Memory B cell (primary cell): ENCODE data around the gene STRBP.

Experiments used
- ATAC-seq: fragments of 150-1000 bp; cut with Tn5 transposase; 2 replicates; pipeline ENCODE4 v1.10.0; 2021; ENCODE audit warnings: low read depth, mild to moderate bottlenecking, moderate library complexity
- DNase-seq, 2 donors: peaks; one replicate each; pipeline ENCODE4 v3.0.0; 2022; ENCODE audit warnings: low spot score in 2 of 2
- H3K27ac Mint-ChIP-seq: one replicate; pipeline ENCODE4 v1.8.0; 2022; ENCODE audit warnings: mild to moderate bottlenecking, moderate library complexity, mixed read lengths
- H3K27me3 Mint-ChIP-seq: one replicate; pipeline ENCODE4 v1.8.0; 2022; ENCODE audit warnings: mixed read lengths
- H3K36me3 Mint-ChIP-seq: one replicate; pipeline ENCODE4 v1.8.0; 2022; ENCODE audit warnings: mild to moderate bottlenecking, mixed read lengths
- H3K4me1 Mint-ChIP-seq: one replicate; pipeline ENCODE4 v1.8.0; 2022; ENCODE audit warnings: mixed read lengths
- H3K4me3 Mint-ChIP-seq: one replicate; pipeline ENCODE4 v1.8.0; 2022; ENCODE audit warnings: mild to moderate bottlenecking, moderate library complexity, mixed read lengths
- H3K9me3 Mint-ChIP-seq: one replicate; pipeline ENCODE4 v1.8.0; 2022; ENCODE audit warnings: mixed read lengths

STRBP gene

DNA sequence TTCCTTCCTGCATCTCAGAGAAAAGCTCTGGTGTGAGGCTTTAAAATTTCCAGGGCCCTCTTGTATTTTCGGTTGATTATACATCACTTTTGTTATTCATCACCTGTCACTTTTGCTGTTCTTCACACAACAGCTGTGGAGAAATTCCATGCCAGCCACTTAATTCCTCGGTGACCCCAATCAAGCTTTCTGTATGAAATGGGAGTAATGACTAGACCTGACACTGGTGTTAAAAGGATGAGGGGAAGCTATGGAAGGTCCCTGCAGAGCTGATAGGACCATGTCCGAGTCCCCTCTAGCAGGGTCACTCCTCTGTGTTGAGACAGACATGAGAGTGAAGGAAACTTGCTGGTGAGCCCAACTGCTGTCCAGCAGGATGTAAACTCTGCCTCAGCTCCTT lies 175.2 kb downstream of the STRBP start:
- Mint-ChIP-seq H3K4me1 (peaks cover 44% of the 10 kb centered on the region), H3K27me3 (no peaks in the 10 kb centered on the region), H3K9me3 (no peaks in the 10 kb centered on the region), H3K36me3 (peaks cover 9% of the 10 kb centered on the region), H3K4me3 (no peak overlapping the region), H3K27ac (peak overlapping the region; percentile 38)
- DNase-seq, result no peak
- ATAC-seq, result no peak

DNA sequence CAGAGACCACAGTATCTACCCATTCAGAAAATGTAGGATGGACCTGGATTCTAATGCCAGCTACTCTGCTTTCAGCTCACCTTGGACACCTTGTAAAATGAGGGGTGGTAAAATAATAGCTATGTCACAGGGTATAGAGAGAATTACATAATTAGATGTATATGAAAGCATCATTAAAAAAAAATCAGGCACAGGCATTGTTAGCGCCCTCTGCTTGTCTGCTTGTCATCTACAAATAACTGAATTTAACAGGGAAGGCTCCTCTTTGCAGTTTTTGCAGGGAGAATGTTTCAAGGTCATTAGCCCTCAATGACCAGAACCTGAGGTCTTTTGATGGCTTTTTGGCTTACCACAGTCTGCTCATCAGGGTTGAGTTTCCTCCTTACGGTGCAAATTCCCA lies 176.9 kb downstream of the STRBP start:
- Mint-ChIP-seq H3K27ac (peak overlapping the region; percentile 33), H3K27me3 (no peaks in the 10 kb centered on the region), H3K9me3 (no peaks in the 10 kb centered on the region), H3K4me3 (no peak overlapping the region), H3K36me3 (peaks cover 4% of the 10 kb centered on the region), H3K4me1 (peaks cover 44% of the 10 kb centered on the region)
- no peak for ATAC-seq
- DNase-seq, result no peak

DNA sequence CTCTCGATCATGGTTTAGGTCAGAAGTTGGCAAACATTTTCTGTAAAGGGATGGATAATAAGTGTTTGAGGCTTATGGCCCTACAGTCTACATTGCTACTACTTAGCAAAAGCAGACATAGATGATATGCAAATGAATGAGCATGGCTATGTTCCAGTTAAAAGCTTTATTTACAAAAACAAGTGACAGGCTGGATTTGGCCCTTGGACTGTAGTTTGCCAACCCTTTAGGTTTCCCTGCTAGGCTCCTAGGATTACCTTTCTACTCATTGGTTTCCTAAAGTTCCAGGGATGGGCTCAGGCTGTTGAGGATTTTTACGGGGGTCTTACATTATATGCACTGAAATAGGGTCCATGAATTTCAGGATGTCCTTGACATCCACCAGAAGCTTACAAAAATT lies 177.4 kb downstream of the STRBP start:
- peaks cover 45% of the 10 kb centered on the region for H3K4me1 Mint-ChIP-seq
- H3K9me3 Mint-ChIP-seq, result no peaks in the 10 kb centered on the region
- no peaks in the 10 kb centered on the region for H3K27me3 Mint-ChIP-seq
- no peak overlapping the region for H3K4me3 Mint-ChIP-seq
- ATAC-seq, result no peak
- H3K27ac Mint-ChIP-seq, result peak overlapping the region; percentile 56
- H3K36me3 Mint-ChIP-seq, result peaks cover 6% of the 10 kb centered on the region
- no peak for DNase-seq

DNA sequence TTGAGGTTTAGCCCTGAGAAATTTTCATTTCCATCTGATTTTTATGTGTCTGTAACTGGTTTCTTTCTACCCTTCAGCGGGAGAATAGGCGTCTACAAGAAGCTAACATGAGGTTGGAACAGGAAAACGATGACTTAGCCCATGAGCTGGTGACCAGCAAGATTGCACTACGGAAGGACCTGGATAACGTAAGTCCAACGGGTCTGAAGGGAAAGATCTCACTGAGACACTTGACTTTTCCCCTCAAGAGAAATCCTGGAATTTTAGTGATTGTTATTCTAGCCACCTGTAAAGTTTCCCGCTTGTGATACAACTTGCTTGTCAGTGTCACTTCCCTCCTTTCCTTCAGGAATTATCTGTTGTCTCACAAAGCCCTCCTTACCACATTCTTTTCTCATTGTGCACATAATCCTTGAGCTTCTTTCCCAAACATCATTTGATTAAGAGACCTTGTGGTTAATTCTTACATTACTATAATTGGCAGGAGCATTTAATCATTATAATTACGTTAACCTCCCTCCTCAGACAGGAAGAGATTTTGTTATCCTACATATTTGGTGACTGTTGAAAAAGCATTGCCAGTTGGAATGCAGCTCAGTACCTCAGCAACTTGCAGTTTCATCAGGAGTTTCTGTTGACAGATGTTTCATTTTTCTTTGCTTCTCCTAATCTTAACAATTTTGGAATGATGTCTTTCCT lies 178.0 kb downstream of the STRBP start:
- Mint-ChIP-seq H3K36me3 (peaks cover 7% of the 10 kb centered on the region), H3K4me3 (peak overlapping the region; percentile 11), H3K9me3 (no peaks in the 10 kb centered on the region), H3K27ac (peak overlapping the region; percentile 56), H3K4me1 (peaks cover 44% of the 10 kb centered on the region), H3K27me3 (no peaks in the 10 kb centered on the region)
- ATAC-seq (no peak), DNase-seq (no peak)

DNA sequence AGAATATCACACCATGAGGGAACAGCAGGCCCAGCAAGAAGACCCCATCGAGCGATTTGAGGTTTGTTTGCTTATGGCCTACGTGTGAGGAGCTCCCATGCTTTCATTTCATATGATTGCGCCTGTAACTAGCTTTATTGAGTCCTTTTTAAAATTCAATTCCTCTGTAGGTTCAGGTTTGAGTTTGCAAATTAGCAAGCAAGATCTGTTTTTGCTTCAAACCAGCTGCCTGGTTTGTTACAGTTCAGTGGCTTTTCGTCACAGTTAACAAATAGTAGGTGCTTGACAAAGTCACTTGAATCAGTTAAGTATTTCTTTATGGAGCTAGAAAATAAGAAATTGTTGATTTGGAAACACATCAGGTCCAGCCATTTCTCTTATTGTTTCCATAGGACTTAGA lies 178.6 kb downstream of the STRBP start:
- peak; percentile 82 for ATAC-seq
- H3K4me1 Mint-ChIP-seq, result peaks cover 43% of the 10 kb centered on the region
- peaks cover 9% of the 10 kb centered on the region for H3K36me3 Mint-ChIP-seq
- H3K27ac Mint-ChIP-seq, result peak overlapping the region; percentile 56
- H3K4me3 Mint-ChIP-seq, result peak overlapping the region; percentile 3
- H3K9me3 Mint-ChIP-seq, result no peaks in the 10 kb centered on the region
- no peaks in the 10 kb centered on the region for H3K27me3 Mint-ChIP-seq
- DNase-seq, result no peak

DNA sequence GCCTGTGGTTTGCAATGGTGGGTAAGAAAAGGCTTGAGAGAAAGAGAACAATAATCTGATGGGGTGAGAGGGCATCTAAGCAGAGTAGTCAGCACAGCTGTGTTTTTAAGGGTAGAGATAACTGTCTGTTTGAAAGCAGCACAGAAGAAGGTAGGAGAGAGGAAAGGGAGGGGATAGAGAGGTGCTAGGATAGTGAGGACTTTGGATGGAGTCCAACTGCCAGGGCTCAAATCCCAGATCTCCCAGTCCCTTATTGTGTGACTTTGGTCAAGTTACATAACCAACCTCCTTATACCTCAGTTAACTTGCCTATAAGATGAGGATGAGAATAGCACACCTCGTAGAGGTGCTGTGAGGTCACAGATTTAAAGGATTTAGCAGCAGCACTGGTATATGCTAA lies 179.3 kb downstream of the STRBP start:
- Mint-ChIP-seq H3K36me3 (peaks cover 9% of the 10 kb centered on the region), H3K4me1 (peaks cover 39% of the 10 kb centered on the region), H3K9me3 (no peaks in the 10 kb centered on the region), H3K4me3 (no peak overlapping the region), H3K27me3 (no peaks in the 10 kb centered on the region), H3K27ac (peak overlapping the region; percentile 56)
- DNase-seq (no peak), ATAC-seq (no peak)

DNA sequence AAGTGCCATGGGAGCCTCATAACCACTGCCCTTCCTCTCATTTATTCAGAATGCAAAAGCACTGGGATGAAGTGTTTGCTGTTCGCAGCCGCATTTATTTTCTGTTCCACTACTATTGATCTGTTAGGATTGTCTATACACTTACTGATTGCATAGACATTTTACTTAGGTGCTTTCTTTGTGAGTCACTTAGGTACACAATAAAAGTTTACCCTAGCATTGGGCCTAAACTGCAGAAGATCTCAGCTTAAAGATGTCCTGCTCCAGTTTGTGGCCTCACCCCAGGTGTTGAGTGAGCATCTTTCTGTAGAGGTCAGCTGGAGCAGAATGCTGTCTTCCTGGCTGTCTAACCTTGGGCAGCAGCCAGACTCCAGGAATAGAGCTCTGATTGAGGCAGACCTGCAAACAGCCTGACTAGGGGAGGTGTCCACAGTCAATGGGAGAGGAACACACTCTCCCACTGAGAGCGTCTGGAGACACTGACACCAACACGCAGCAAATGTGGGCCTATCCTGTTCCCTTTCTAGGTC lies 181.0 kb downstream of the STRBP start:
- Mint-ChIP-seq H3K36me3 (peaks cover 8% of the 10 kb centered on the region), H3K9me3 (no peaks in the 10 kb centered on the region), H3K27ac (no peak overlapping the region), H3K27me3 (no peaks in the 10 kb centered on the region), H3K4me1 (peaks cover 37% of the 10 kb centered on the region), H3K4me3 (no peak overlapping the region)
- no peak for ATAC-seq
- DNase-seq, result no peak

DNA sequence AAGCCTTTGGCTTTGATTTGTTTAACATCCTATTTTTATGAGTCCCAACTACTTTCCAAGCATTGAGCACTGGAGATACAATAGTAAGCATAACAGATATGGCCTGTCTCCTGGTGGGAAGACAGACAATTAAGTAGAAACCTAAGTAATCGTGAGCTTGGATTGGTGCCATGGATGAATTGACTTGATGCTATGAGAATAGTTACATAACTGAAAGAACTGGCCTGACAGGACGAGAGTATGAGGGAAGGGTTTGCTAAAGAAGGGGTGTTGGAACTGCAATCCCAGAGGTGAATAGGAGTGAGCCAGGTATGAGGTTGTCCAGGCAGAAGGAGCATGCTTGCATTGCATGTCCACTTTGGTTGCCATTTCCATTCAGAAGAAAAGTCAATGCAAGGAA lies 182.5 kb downstream of the STRBP start:
- peak overlapping the region; percentile 60 for H3K27ac Mint-ChIP-seq
- no peaks in the 10 kb centered on the region for H3K9me3 Mint-ChIP-seq
- peaks cover 34% of the 10 kb centered on the region for H3K4me1 Mint-ChIP-seq
- H3K36me3 Mint-ChIP-seq, result peaks cover 15% of the 10 kb centered on the region
- no peak overlapping the region for H3K4me3 Mint-ChIP-seq
- ATAC-seq, result no peak
- H3K27me3 Mint-ChIP-seq, result no peaks in the 10 kb centered on the region
- no peak for DNase-seq

DNA sequence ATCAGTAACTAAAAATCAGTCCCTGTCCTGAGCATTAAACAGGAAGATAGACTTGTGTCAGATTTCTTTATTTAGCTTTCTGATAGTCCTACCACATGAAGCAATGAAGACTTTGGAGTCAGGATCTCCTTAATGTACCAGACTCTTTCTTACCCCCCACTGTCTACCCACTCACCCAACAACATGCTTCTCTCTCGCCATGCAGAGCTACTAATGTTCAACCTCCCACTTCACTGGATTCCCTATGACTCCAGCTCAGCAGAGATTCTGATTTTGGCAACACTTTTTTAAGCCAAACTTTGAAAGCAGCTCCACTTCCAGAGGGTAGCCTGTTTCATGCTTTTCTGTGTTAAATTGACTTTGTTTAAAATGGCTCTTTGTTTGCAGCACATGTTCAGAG lies 184.1 kb downstream of the STRBP start:
- Mint-ChIP-seq H3K27me3 (no peaks in the 10 kb centered on the region), H3K36me3 (peaks cover 19% of the 10 kb centered on the region)

DNA sequence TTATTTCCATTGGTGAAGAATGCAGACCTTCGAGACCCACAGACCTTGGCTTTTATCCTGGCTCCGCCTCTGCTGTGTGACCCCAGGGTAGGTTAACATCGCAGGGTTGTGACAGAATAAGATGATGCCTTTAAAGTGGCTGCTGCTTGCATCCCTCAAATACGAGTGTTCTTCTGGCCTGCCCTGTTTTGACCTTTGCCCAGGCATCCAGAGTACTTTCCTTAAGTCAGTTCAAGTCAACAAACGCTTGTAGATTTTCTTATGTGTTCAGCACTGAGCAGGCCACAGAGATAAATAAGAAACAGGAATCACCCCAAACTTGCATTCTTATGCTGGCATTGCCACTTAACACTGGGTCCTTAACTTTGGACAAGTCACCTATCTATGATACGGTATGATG lies 184.7 kb downstream of the STRBP start:
- ATAC-seq (no peak), DNase-seq (no peak)
- no peaks in the 10 kb centered on the region for H3K9me3 Mint-ChIP-seq
- peaks cover 22% of the 10 kb centered on the region for H3K36me3 Mint-ChIP-seq
- H3K27me3 Mint-ChIP-seq, result no peaks in the 10 kb centered on the region
- H3K4me3 Mint-ChIP-seq, result no peak overlapping the region
- H3K4me1 Mint-ChIP-seq, result peaks cover 17% of the 10 kb centered on the region
- no peak overlapping the region for H3K27ac Mint-ChIP-seq

More for the DNA sequence above, 184.1 kb downstream of the STRBP start:
- ATAC-seq, result no peak
- no peaks in the 10 kb centered on the region for H3K9me3 Mint-ChIP-seq
- peaks cover 23% of the 10 kb centered on the region for H3K4me1 Mint-ChIP-seq
- no peak overlapping the region for H3K27ac Mint-ChIP-seq
- DNase-seq, result no peak
- no peak overlapping the region for H3K4me3 Mint-ChIP-seq

DNA sequence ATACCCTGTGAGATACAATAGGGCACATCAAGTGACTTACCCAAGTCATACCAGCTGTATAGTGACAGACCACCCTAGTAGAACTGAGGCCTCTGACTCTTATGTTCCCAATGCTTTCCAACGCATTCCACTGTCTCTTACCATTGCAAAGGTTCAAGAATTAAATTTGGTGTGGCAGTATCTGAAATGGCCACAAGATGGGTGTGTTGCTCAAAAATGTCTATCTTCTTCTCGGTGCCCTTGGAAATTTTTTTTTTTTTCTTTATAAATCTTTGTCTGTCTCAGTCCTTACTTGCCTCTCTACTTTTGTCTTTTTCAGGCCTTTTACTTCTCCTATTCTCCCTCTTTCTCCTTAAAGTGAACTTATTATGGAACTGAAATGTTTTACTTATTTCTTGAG lies 186.6 kb downstream of the STRBP start:
- Mint-ChIP-seq H3K36me3 (peaks cover 22% of the 10 kb centered on the region), H3K27ac (no peak overlapping the region), H3K9me3 (no peaks in the 10 kb centered on the region), H3K4me3 (no peak overlapping the region), H3K27me3 (no peaks in the 10 kb centered on the region), H3K4me1 (peaks cover 13% of the 10 kb centered on the region)
- DNase-seq (peak; percentile 38 to 41), ATAC-seq (peak; percentile 55)

DNA sequence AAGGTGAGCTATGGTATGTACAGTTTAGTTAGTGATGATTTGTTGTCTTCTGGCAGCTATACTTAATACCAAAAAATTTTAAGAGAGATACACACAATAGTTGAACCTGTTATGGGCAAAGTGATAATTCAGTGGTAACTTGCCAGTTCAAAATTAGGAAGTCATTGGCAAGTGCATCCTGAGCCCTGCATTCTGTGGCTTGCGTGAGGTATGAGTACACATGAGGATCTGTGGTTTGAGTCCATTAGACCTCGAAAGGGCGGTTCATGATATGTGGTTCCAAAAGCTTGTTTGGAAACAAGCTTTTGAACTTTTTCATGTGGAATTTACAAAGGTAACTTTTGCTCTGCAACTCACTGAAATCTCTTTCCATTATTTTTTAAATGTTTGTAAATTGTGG lies 187.9 kb downstream of the STRBP start:
- DNase-seq, result no peak
- Mint-ChIP-seq H3K27me3 (no peaks in the 10 kb centered on the region), H3K9me3 (no peaks in the 10 kb centered on the region), H3K36me3 (peaks cover 19% of the 10 kb centered on the region), H3K4me1 (peaks cover 9% of the 10 kb centered on the region), H3K4me3 (no peak overlapping the region), H3K27ac (no peak overlapping the region)
- ATAC-seq, result no peak

DNA sequence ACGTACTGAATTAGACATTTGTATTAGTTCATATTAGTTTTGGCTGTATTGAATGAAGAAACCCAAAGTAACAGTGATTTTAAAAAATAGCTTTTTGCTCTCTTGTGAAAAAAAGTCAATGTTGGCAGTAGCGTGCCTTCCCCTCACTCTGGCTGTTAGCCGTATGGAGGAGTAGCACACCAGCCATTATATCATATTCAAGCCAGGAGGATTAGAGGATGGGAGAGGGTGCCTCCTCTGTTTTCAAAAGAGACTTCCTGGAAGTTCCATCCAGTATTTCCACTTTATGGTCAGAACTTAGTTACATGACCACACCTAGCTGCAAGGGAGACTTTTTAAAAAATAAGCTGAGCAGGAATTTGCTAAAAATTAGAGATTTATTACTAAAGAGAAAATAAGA lies 193.8 kb downstream of the STRBP start:
- Mint-ChIP-seq H3K27me3 (no peaks in the 10 kb centered on the region), H3K9me3 (no peaks in the 10 kb centered on the region), H3K4me1 (peaks cover 15% of the 10 kb centered on the region), H3K27ac (no peak overlapping the region), H3K36me3 (peaks cover 22% of the 10 kb centered on the region), H3K4me3 (no peak overlapping the region)
- ATAC-seq (no peak), DNase-seq (no peak)

DNA sequence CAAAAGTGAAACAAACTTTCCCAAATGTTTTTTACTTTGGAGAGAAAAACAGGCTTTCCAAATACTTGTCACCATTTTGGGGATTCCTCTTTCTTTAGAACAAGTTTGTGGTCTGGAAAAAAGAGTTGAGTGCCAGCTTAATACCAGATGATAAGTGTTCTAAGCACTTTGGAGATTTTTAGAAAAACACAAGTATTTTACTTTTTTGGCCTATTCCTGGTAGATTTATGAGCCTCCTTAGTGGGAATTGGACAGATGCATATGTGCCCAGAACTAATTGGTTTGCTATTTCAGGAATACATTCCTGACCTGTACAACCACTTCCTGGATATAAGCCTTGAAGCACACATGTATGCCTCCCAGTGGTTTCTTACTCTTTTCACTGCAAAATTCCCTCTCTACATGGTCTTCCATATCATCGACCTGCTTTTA lies 194.4 kb downstream of the STRBP start:
- Mint-ChIP-seq H3K4me1 (peaks cover 15% of the 10 kb centered on the region), H3K27me3 (no peaks in the 10 kb centered on the region), H3K36me3 (peaks cover 21% of the 10 kb centered on the region), H3K4me3 (no peak overlapping the region), H3K9me3 (no peaks in the 10 kb centered on the region), H3K27ac (no peak overlapping the region)
- DNase-seq (no peak), ATAC-seq (no peak)

DNA sequence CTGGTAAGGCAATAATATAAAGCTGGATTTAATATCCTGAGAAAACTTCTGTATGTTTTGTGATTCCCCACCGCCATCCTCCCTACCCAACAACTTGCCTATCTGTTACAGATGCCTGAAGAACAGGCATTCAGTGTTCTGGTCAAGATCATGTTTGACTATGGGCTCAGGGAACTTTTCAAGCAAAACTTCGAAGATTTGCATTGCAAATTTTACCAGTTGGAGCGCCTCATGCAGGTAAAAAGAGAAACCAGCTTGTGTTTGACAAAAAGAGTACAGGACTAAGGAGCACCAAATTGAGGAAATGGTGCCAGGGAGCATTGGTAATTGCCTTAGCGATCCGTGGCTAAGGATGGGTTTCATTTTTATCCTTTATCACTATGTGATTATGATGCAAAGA lies 194.9 kb downstream of the STRBP start:
- no peaks in the 10 kb centered on the region for H3K27me3 Mint-ChIP-seq
- peaks cover 15% of the 10 kb centered on the region for H3K4me1 Mint-ChIP-seq
- DNase-seq (no peak), ATAC-seq (peak; percentile 44)
- peaks cover 16% of the 10 kb centered on the region for H3K36me3 Mint-ChIP-seq
- H3K27ac Mint-ChIP-seq, result no peak overlapping the region
- no peaks in the 10 kb centered on the region for H3K9me3 Mint-ChIP-seq
- H3K4me3 Mint-ChIP-seq, result no peak overlapping the region
